HG03196 (cell line): ENCODE data around the gene TBC1D5.

Experiments used
- ATAC-seq: cut with Tn5 transposase; IDR thresholded peaks from one replicate; pipeline ENCODE4 v1.9.1; 2021; ENCODE audit not compliant: unreplicated experiment

Gene TBC1D5

DNA sequence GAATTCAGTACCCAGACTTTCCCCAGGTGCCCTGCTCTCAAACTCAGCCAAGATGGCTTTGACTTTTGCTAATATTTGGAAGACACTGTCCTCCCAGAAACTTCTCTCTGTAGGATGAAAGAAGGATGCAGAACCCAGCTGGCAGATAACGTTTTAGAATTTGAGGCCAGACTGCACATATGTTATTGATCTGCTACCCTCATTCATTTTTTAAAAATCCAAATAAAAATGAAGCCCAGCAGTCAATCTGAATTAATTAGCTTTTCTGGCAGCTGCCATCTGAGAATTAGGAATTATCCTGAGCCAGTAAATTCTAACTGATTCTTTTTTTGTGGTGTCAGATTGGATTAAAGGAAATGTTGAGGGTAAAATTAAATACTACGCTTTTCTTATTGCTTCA is 621.1 kb downstream of the TBC1D5 start:
- no peak for ATAC-seq

DNA sequence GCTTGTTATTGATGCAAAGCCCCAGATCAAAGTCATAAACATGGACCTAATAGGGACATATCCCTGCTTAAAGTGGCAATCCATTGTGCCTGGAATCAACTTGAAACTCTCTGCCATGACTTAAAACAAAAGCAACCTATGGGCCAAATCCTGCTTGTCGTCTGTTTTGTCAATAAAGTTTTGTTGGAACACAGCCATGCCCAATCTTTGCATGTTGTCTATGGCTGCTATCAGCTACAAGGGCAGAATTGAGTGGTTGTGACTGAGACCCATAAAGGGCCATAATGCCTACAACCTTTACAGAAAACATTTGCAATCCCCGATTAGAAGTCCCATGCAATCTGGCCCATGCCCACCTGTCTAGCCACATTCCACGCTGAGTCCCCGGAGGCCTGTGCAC is 622.3 kb downstream of the TBC1D5 start:
- ATAC-seq: no peak

DNA sequence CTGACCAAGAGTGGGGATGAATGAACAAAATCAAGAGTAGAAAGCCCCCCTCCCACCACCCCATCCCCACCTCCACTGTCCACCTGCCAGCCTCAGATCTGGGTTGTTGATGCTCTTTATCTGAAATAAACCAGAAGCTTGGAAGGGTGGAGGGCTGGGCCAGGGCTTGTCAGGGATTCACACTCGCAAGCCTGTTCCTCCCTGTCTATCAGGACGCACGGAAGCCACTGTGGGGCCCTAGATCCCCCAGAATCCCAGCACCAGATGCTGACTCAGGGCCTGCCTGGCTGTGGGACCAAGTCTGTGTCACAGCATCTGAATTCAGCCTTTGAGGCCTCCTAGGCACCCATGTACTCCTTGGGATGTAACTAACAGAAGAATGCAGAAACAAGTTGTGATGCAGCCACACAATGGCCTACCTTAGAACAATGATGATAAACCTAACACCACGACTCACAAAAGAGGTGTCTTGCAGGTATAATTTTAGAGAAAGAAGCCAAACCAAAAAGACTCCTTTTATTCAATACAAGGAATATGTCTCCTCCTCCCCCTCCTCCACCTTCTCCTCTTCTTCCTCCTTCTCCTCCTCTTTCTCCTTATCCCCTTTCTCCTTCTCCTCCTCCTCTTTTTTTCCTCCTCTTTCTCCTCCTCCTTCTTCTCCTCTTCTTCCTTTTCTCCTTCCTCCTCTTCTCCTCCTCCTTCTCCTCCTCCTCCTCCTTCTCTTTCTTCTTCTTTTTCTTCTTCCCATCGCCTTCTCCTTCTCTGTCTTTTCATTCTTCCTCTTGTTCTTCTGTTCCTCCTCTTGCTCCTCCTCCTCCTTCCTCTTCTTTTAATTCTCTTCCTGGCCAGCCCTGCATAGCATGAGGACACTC is 623.0 kb downstream of the TBC1D5 start:
- ATAC-seq: no peak

DNA sequence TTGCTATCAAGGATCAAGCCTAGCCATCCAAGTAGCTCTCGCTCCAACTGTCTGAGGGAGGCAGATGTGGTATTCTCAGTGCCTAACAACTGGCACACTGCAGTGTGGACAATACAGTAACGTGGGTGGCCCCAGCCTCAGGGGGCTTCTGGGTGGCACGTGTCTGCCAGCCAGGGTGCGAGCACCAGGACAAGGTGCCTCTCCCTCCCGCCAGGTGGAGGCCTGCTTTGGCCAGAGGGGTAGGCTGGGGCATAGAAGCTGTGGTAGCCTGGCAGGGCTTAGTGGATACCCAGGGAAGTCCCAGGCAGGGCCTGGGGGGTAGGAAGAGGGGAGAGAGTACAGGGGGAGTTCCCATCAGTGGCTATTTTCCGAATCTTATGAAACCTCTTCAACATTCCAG is 623.7 kb downstream of the TBC1D5 start:
- no peak for ATAC-seq

DNA sequence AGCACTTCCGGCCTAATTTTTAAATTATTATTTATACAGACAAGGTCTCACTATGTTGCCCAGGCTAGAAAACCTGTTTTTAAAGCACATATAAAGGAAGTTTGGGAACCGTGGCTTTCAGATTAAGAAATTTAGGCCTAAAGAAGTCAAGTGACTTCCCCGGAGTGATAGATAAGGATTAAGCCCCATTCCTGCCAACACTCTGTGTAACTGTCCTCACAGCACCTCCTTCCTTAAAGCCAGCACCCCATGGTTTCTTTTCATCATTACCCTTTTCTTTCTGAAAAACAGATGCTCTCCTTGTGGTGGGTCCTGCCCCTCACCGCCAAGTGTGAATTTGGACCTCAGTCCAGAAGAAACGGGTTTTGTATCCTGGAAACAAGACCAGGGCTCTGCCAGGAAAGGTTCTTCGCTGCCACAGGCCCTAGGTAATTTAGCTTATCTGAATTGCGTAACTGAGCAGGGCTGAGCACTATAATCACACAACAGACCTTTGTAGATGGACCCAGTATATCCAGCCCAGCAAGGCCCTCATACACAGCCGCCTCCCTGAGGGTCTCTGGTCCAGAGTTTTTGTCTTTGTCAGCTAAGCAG is 626.3 kb downstream of the TBC1D5 start:
- ATAC-seq: no peak

DNA sequence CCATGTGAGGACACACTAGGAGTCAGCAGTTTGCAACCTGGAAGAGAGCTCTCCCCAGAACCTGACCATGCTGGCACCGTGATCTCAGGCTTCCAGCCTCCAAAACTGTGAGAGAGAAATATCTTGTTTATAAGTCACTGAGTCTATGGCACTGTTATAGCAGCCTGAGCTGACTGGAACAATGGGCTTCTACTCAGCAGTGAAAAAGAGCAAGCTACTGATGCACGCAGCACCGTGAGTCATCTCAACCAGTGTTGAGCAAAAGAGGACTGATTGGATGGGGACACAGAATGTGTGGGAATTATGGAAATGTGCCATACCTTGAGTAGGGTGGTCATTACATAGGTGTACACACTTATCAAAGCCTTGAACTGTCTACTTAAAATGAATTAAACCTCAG is 627.2 kb downstream of the TBC1D5 start:
- ATAC-seq: no peak

DNA sequence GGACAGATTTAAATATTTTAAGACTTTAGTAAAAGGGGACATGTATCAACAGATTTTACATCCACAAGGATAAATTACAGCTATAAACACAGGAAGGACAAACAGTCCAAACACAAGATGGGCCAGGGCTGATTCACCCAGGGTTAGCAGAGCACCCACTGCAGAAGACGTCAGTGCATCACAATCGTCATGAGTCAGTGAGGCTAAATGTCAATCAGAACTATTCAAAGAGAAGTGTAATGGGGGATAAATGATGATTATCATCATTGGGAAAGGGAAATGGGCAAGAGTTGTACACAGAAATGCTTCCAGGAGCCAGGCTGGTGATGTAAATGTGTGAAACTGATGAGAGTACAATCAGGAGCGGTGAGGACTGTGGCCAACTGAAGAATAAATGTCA is 630.8 kb downstream of the TBC1D5 start:
- no peak for ATAC-seq

DNA sequence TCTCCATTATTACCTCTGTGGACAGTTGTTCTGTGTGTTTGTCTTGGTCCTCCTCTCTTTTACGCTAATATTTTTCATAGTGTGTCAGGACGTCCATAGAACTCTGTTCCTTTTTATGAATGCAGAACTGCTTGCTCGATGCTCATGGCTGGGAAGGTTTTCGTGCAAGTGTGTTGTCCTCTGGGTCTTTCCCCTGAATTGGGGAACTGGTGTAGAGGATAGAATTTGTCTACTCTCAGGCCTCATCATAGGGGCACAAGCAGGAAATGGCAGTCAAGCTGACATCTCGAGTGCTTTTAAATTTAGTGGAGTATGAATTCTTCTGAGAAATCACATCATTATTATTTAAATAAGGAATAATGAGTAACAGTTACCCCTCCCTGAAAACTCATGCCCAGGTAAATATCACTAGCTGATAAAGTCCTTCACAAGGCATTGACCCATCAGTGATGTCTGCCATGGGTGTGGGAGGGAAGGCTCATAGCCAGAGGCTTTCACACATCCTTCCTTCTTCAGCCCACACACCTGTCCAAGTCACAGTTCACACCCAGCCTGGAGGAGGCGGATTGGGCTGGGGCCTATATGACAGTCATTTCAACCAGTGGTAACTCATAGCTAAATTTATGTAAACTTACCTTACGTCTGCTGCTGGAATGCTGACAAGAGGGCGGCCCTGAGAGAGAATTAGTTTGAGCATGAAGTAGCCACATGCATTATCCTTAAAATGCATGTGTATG is 631.6 kb downstream of the TBC1D5 start:
- no peak for ATAC-seq
